Panc1 (cell line): ENCODE results near the gene SLC16A7. TPM values are rescaled to one million over a fixed set of nuclear protein-coding genes. Genes with fewer than 3 reads are reported as not detected.

ENCODE experiments used
- ATAC-seq: fragments of 200-7000 bp; cut with Tn5 transposase; 2 replicates; pipeline ENCODE4 v1.9.1; 2020; ENCODE audit warnings: mild to moderate bottlenecking, moderate library complexity
- BruUV-seq: library from RNA; stranded (reverse); fragments of 400-500 nt; replicated peaks from 2 replicates; lab custom pipeline; 2021; lab: Mats Ljungman, UMichigan
- CTCF ChIA-PET: fragments of 300-600 bp; sonication (Branson Sonifier 250); formaldehyde crosslinking; loops from one replicate; lab custom pipeline; 2022; ENCODE audit warnings: antibody characterized with exemption; lab: Charles Lee
- POLR2A ChIA-PET: fragments of 300-600 bp; sonication (Branson Sonifier 250); formaldehyde crosslinking; loops from one replicate; lab custom pipeline; 2022; ENCODE audit warnings: antibody characterized with exemption; lab: Charles Lee
- DNase-seq: peaks from one replicate; pipeline ENCODE4 v3.0.0-alpha.2; 2010; ENCODE audit warnings: low read depth, low spot score
- H3K27ac ChIP-seq: 2 replicates; pipeline ENCODE4 v1.5.1; 2011; ENCODE audit warnings: mild to moderate bottlenecking, low read length, inconsistent platforms
- H3K27me3 ChIP-seq: fragments of 200-500 bp; sonication (Bioruptor generic); 2 replicates; pipeline ENCODE4 v1.6.0; 2014; ENCODE audit warnings: low read length, inconsistent platforms; ENCODE audit not compliant: control insufficient read depth, insufficient read depth
- H3K36me3 ChIP-seq: fragments of 200-500 bp; sonication (Bioruptor generic); 2 replicates; pipeline ENCODE4 v1.5.1; 2014; ENCODE audit warnings: inconsistent platforms, mild to moderate bottlenecking, low read length, moderate library complexity; ENCODE audit not compliant: control insufficient read depth, insufficient read depth
- H3K4me1 ChIP-seq: 2 replicates; pipeline ENCODE4 v1.5.1; 2011; ENCODE audit warnings: inconsistent platforms, mild to moderate bottlenecking, low read length, moderate library complexity; ENCODE audit not compliant: control insufficient read depth, insufficient read depth
- H3K4me3 ChIP-seq, 2 experiments: 2 replicates each; pipeline ENCODE4 v1.5.1; 2011 to 2012; ENCODE audit warnings: low read depth in 2 of 2, low read length in 2 of 2, mild to moderate bottlenecking in 2 of 2, inconsistent platforms in 1 of 2, moderate library complexity in 1 of 2
- H3K9me3 ChIP-seq: fragments of 200-500 bp; sonication (Bioruptor generic); 2 replicates; pipeline ENCODE4 v1.5.1; 2014; ENCODE audit warnings: low read depth, mild to moderate bottlenecking, inconsistent platforms, low read length, moderate library complexity; ENCODE audit not compliant: control insufficient read depth, insufficient read depth
- CTCF ChIP-seq: fragments of 450-650 bp; IDR thresholded peaks from 2 replicates; pipeline ENCODE4 v1.5.1; 2017; ENCODE audit warnings: mild to moderate bottlenecking
- POLR2AphosphoS5 ChIP-seq: IDR thresholded peaks from 2 replicates; pipeline ENCODE4 v1.6.1; 2012; ENCODE audit warnings: mild to moderate bottlenecking, low read depth, low read length, moderate library complexity
- REST ChIP-seq, 2 experiments: IDR thresholded peaks; 2 replicates each; pipeline ENCODE4 v1.6.1; 2011 to 2012; ENCODE audit warnings: low read depth in 2 of 2, control low read depth in 1 of 2, low read length in 1 of 2, mild to moderate bottlenecking in 1 of 2, moderate library complexity in 1 of 2; ENCODE audit not compliant: insufficient read depth in 1 of 2
- SIN3A ChIP-seq: IDR thresholded peaks from 2 replicates; pipeline ENCODE4 v1.6.1; 2012; ENCODE audit warnings: low read depth, mild to moderate bottlenecking, low read length, moderate library complexity, borderline replicate concordance; ENCODE audit not compliant: insufficient read depth
- TCF7L2 ChIP-seq: IDR thresholded peaks from 2 replicates; pipeline ENCODE4 v1.6.1; 2011; ENCODE audit warnings: mild to moderate bottlenecking, low read depth, low read length, inconsistent platforms
- in situ Hi-C: cut with HindIII; loops from 2 replicates; pipeline ENCODE4 v1.10.0; 2016; ENCODE audit warnings: low sequenced_read_pairs, low pct_unique_long_range_greater_than_20kb
- intact Hi-C: fragments of 100-400 bp; cut with micrococcal nuclease; formaldehyde crosslinking; loops from one replicate; pipeline ENCODE4 v1.10.0; 2022; ENCODE audit not compliant: unreplicated experiment
- total RNA-seq: library from RNA; stranded (reverse); gene quantifications from one replicate; pipeline ENCODE4 v1.2.1, GENCODE V29; 2021; ENCODE audit not compliant: unreplicated experiment

The SLC16A7 gene
- total RNA-seq, 1 experiment from 2014 or later = 0.33 TPM

- no peaks in the 10 kb centered on the region for H3K9me3 ChIP-seq
- no peak for DNase-seq
- ChIA-PET POLR2A (no interaction called here), CTCF (no interaction called here)
- intact Hi-C loops (no loop called here), in situ Hi-C loops (no loop called here)
- TF ChIP-seq REST (IDR thresholded peaks at IDR 0.05; ENCODE audit: insufficient read depth in 1 of 2, low read depth in 2 of 2, low read length in 1 of 2) = no peak
- TF ChIP-seq TCF7L2 = no peak
- TF ChIP-seq CTCF = no peak
- TF ChIP-seq POLR2AphosphoS5 = no peak
- TF ChIP-seq SIN3A = no peak
- no peaks in the 10 kb centered on the region for H3K27me3 ChIP-seq
- no peak overlapping the region for H3K4me3 ChIP-seq
- no peak for ATAC-seq
- H3K4me1 ChIP-seq = no peaks in the 10 kb centered on the region
- no TSS peak for BruUV-seq
- H3K36me3 ChIP-seq = no peaks in the 10 kb centered on the region
- H3K27ac ChIP-seq = no peak overlapping the region
These were observed 41.9 kb downstream of the SLC16A7 start for GRCh38 chr12:59637692-59638070.

GRCh38 chr12:59643550-59643949 is 47.7 kb downstream of the SLC16A7 start:
- intact Hi-C loops (no loop called here), in situ Hi-C loops (no loop called here)
- Histone ChIP-seq H3K27ac (no peak overlapping the region), H3K4me1 (no peaks in the 10 kb centered on the region), H3K9me3 (no peaks in the 10 kb centered on the region), H3K27me3 (no peaks in the 10 kb centered on the region), H3K36me3 (no peaks in the 10 kb centered on the region), H3K4me3 (no peak overlapping the region)
- no TSS peak for BruUV-seq
- ChIA-PET POLR2A (no interaction called here), CTCF (no interaction called here)
- DNase-seq (no peak), ATAC-seq (no peak)
- no peak for TF ChIP-seq REST (IDR thresholded peaks at IDR 0.05; ENCODE audit: insufficient read depth in 1 of 2, low read depth in 2 of 2, low read length in 1 of 2)
- TF ChIP-seq TCF7L2 = no peak
- no peak for TF ChIP-seq POLR2AphosphoS5
- no peak for TF ChIP-seq CTCF
- no peak for TF ChIP-seq SIN3A
